Activated CD4-positive, alpha-beta T cell treated with anti-CD3 and anti-CD28 coated beads for 24 hours (primary cell): ENCODE results near the gene ARHGAP9.
A peak's percentile ranks its signal among the peaks of the same experiment; 100 is the strongest.
"Not testable (repeated sequence)": the region's sequence is repeated elsewhere in the genome, so short reads cannot be mapped to it uniquely, and the experiment has no call there.

Experiments used
- DNase-seq, 2 donors: peaks; one replicate each; pipeline ENCODE4 v3.0.0-alpha.2; 2020; ENCODE audit warnings: low read depth in 2 of 2

Gene ARHGAP9

GRCh38 chr12:57435293-57435692 is 44.4 kb downstream of the ARHGAP9 start:
- no peak for DNase-seq

- no peak for DNase-seq
These were observed 45.0 kb downstream of the ARHGAP9 start, which contains the start of gene INHBC for GRCh38 chr12:57434517-57435223. Gene INHBC, plus strand, starts transcription at chr12:57434784. Its CDS starts 103 bp downstream, at chr12:57434887.

GRCh38 chr12:57433370-57433769 is 46.3 kb downstream of the ARHGAP9 start:
- DNase-seq = no peak

GRCh38 chr12:57431654-57432188 is 47.9 kb downstream of the ARHGAP9 start:
- no peak for DNase-seq

- peak; percentile 92 to 94 for DNase-seq
These were observed 48.6 kb downstream of the ARHGAP9 start, which contains the start of gene R3HDM2 for GRCh38 chr12:57430931-57431566. Gene R3HDM2, minus strand, starts transcription at chr12:57431043. Its CDS starts 120,615 bp downstream, at chr12:57310428.

- peak; percentile 20 to 37 for DNase-seq
These were observed 49.3 kb downstream of the ARHGAP9 start for GRCh38 chr12:57430112-57430930.

GRCh38 chr12:57429473-57430111 is 50.1 kb downstream of the ARHGAP9 start:
- DNase-seq = no peak

GRCh38 chr12:57428965-57429364 is 50.7 kb downstream of the ARHGAP9 start:
- no peak for DNase-seq

- DNase-seq = not testable (repeated sequence)
These were observed 52.7 kb downstream of the ARHGAP9 start for GRCh38 chr12:57426948-57427347.
